ENCODE data around the gene FAM110D.

FAM110D gene

GRCh38 chr1:26158908-26159742 lies at the start of gene FAM110D:
FAM110D (plus strand) TSS chr1:26159079; CDS start chr1:26161292, 2,213 bp downstream.
- no peak for DNase-seq (ENCODE audit: low read depth in 3 of 3)

GRCh38 chr1:26109229-26110164 lies 49.4 kb upstream of the FAM110D start:
- no peak for DNase-seq (ENCODE audit: low read depth in 3 of 3)

- DNase-seq (ENCODE audit: low read depth in 3 of 3), result peak; percentile 48 to 53 (median 52)
Observed at GRCh38 chr1:26110731-26111529, 47.9 kb upstream of the FAM110D start.

- peak; percentile 90 to 94 (median 91) for DNase-seq (ENCODE audit: low read depth in 3 of 3)
Observed at GRCh38 chr1:26111530-26112406, 47.1 kb upstream of the FAM110D start, which contains the start of gene PDIK1L. PDIK1L (plus strand) TSS chr1:26111824; CDS start chr1:26114309, 2,485 bp downstream.

- DNase-seq (ENCODE audit: low read depth in 3 of 3), result no peak
Observed at GRCh38 chr1:26112407-26112775, 46.5 kb upstream of the FAM110D start.

- DNase-seq (ENCODE audit: low read depth in 3 of 3), result no peak
Observed at GRCh38 chr1:26114165-26114927, 44.5 kb upstream of the FAM110D start.

- no peak for DNase-seq (ENCODE audit: low read depth in 3 of 3)
Observed at GRCh38 chr1:26119892-26120608, 38.8 kb upstream of the FAM110D start.

- DNase-seq (ENCODE audit: low read depth in 3 of 3), result no peak
Observed at GRCh38 chr1:26121854-26122773, 36.8 kb upstream of the FAM110D start.

GRCh38 chr1:26122988-26123973 lies 35.6 kb upstream of the FAM110D start:
- no peak for DNase-seq (ENCODE audit: low read depth in 3 of 3)

- no peak for DNase-seq (ENCODE audit: low read depth in 3 of 3)
Observed at GRCh38 chr1:26124418-26125331, 34.2 kb upstream of the FAM110D start.

- no peak for DNase-seq (ENCODE audit: low read depth in 3 of 3)
Observed at GRCh38 chr1:26125382-26125781, 33.5 kb upstream of the FAM110D start.

- no peak for DNase-seq (ENCODE audit: low read depth in 3 of 3)
Observed at GRCh38 chr1:26125946-26126320, 32.9 kb upstream of the FAM110D start.

GRCh38 chr1:26126321-26127084 lies 32.4 kb upstream of the FAM110D start:
- DNase-seq (ENCODE audit: low read depth in 3 of 3), result peak in 1 of 3 experiments; percentile 25

GRCh38 chr1:26127235-26128163 lies 31.4 kb upstream of the FAM110D start:
- no peak for DNase-seq (ENCODE audit: low read depth in 3 of 3)
